Rectal smooth muscle tissue (tissue), 1 donor: ENCODE results near the gene CHCHD6.

ENCODE experiments used
- H3K27ac ChIP-seq: one replicate; pipeline ENCODE4 v1.7.0; 2013; ENCODE audit warnings: low read depth, low read length, inconsistent platforms
- H3K27me3 ChIP-seq: one replicate; pipeline ENCODE4 v1.7.0; 2013; ENCODE audit warnings: low read length; ENCODE audit not compliant: control insufficient read depth, insufficient read depth
- H3K36me3 ChIP-seq: one replicate; pipeline ENCODE4 v1.7.0; 2013; ENCODE audit warnings: low read length; ENCODE audit not compliant: control insufficient read depth, insufficient read depth
- H3K4me1 ChIP-seq: one replicate; pipeline ENCODE4 v1.7.0; 2013; ENCODE audit warnings: low read length; ENCODE audit not compliant: control insufficient read depth, insufficient read depth
- H3K4me3 ChIP-seq: one replicate; pipeline ENCODE4 v1.7.0; 2013; ENCODE audit warnings: low read length
- H3K9ac ChIP-seq: one replicate; pipeline ENCODE4 v1.7.0; 2013; ENCODE audit warnings: low read length

The CHCHD6 gene

DNA sequence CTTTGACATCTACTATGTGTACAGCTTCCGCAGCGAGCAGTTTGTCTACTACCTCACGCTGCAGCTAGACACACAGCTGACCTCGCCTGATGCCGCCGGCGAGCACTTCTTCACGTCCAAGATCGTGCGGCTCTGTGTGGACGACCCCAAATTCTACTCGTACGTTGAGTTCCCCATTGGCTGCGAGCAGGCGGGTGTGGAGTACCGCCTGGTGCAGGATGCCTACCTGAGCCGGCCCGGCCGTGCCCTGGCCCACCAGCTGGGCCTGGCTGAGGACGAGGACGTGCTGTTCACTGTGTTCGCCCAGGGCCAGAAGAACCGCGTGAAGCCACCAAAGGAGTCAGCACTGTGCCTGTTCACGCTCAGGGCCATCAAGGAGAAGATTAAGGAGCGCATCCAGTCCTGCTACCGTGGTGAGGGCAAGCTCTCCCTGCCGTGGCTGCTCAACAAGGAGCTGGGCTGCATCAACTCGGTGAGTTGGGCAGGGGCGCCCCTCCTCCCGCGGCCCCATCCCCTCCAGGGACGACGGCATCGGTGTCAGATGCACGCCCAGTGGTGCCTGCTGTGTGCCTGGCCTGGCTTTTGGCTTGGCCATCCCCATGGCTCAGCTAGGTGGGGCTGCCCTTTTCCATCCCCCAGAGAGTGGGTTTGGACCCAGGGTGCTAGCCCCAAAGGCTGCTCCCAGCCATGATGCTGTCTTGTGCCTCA, 285.4 kb downstream of the CHCHD6 start:
- Histone ChIP-seq H3K9ac (no peak overlapping the region), H3K27ac (no peak overlapping the region), H3K27me3 (no peaks in the 10 kb centered on the region), H3K36me3 (no peaks in the 10 kb centered on the region), H3K4me1 (no peaks in the 10 kb centered on the region), H3K4me3 (no peak overlapping the region)

DNA sequence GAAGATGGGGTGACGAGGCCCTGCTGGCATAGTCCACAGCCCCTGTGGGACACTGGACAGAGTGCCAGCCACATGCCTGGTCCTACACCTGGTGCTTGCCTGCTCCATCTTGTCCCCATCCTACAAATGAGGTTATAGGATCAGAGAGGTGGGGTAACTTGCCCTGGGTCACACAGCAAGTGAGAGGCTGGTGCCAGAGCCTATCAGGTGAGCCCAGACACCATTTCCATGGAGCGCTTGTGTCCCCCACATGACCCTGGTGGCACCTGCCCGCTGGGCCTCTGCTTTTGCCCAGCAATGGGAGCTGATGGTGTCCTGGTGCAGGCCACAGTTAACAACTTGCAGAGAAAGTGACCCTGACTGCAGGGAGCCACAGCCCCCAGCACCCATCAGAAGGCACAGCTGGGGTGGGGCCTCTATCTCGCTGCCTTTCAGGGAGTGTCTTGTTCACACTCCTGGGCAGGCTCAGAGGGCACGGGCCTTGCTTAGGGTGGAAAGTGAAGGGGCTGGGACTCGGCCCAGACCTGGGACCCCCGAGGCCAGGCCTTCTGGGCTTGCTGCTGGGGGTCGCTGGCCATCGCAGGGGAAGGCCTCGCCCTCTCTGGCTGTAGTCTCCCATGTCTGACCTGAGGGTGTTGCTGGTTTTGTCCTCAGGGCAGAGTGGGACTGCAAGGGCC, 286.1 kb downstream of the CHCHD6 start:
- Histone ChIP-seq H3K9ac (no peak overlapping the region), H3K4me3 (no peak overlapping the region), H3K36me3 (no peaks in the 10 kb centered on the region), H3K27me3 (no peaks in the 10 kb centered on the region), H3K27ac (no peak overlapping the region), H3K4me1 (no peaks in the 10 kb centered on the region)

DNA sequence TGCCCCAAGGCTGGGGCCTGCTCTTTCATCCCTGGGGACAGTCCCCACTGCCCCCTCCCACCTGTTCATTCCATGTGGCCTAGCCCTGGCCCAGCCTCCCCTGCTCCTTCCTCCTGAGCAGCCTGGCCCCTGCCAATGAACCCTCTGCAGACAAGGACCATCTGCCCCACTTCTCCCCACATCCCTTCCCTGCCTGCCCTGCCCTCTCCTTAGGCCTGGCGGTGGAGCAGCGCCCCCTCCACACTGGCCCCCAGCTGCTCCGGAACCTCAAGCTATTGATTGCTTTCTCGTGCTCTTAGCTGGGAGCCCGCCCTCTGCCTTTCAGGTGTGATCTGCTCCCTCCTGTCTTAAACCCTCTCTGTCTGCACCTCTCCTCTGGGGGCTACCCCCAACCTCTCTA, 286.9 kb downstream of the CHCHD6 start:
- H3K27me3 ChIP-seq, result no peaks in the 10 kb centered on the region
- H3K4me1 ChIP-seq, result no peaks in the 10 kb centered on the region
- no peak overlapping the region for H3K9ac ChIP-seq
- no peak overlapping the region for H3K27ac ChIP-seq
- no peak overlapping the region for H3K4me3 ChIP-seq
- no peaks in the 10 kb centered on the region for H3K36me3 ChIP-seq

GRCh38 chr3:126991366-126992200, 287.5 kb downstream of the CHCHD6 start:
- no peaks in the 10 kb centered on the region for H3K27me3 ChIP-seq
- H3K36me3 ChIP-seq, result no peaks in the 10 kb centered on the region
- no peak overlapping the region for H3K4me3 ChIP-seq
- no peak overlapping the region for H3K27ac ChIP-seq
- no peak overlapping the region for H3K9ac ChIP-seq
- no peaks in the 10 kb centered on the region for H3K4me1 ChIP-seq

DNA sequence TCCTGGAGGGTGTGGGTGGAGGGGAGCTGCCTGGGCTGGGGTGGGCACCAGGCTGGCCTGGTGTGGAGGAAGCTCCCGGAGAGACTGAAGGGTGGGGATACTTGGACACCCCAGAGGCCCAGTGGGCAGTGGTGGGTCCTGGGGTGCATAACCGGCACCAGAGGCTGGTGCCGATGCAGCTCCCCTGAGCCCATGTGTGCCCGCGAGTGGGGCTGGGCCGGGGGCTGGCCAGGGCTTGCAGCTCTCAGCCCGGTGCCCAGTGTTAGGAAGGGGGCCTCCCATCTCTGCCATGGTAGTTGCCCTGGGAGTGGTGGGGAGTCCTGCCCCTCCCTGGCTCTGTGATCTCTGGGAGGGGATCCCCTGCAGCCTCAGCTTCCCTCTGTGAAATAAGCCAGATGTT, 288.2 kb downstream of the CHCHD6 start:
- Histone ChIP-seq H3K4me1 (no peaks in the 10 kb centered on the region), H3K4me3 (no peak overlapping the region), H3K27me3 (no peaks in the 10 kb centered on the region), H3K36me3 (no peaks in the 10 kb centered on the region), H3K27ac (no peak overlapping the region), H3K9ac (no peak overlapping the region)

GRCh38 chr3:126992776-126993175, 288.7 kb downstream of the CHCHD6 start:
- Histone ChIP-seq H3K36me3 (no peaks in the 10 kb centered on the region), H3K27me3 (no peaks in the 10 kb centered on the region), H3K4me3 (no peak overlapping the region), H3K4me1 (no peaks in the 10 kb centered on the region), H3K9ac (no peak overlapping the region), H3K27ac (no peak overlapping the region)

GRCh38 chr3:126993436-126993835, 289.4 kb downstream of the CHCHD6 start:
- Histone ChIP-seq H3K27ac (no peak overlapping the region), H3K36me3 (no peaks in the 10 kb centered on the region), H3K4me1 (no peaks in the 10 kb centered on the region), H3K4me3 (no peak overlapping the region), H3K27me3 (no peaks in the 10 kb centered on the region), H3K9ac (no peak overlapping the region)

GRCh38 chr3:126994661-126995245, 290.7 kb downstream of the CHCHD6 start:
- H3K4me1 ChIP-seq, result no peaks in the 10 kb centered on the region
- no peaks in the 10 kb centered on the region for H3K27me3 ChIP-seq
- no peak overlapping the region for H3K27ac ChIP-seq
- H3K9ac ChIP-seq, result no peak overlapping the region
- no peaks in the 10 kb centered on the region for H3K36me3 ChIP-seq
- H3K4me3 ChIP-seq, result no peak overlapping the region

DNA sequence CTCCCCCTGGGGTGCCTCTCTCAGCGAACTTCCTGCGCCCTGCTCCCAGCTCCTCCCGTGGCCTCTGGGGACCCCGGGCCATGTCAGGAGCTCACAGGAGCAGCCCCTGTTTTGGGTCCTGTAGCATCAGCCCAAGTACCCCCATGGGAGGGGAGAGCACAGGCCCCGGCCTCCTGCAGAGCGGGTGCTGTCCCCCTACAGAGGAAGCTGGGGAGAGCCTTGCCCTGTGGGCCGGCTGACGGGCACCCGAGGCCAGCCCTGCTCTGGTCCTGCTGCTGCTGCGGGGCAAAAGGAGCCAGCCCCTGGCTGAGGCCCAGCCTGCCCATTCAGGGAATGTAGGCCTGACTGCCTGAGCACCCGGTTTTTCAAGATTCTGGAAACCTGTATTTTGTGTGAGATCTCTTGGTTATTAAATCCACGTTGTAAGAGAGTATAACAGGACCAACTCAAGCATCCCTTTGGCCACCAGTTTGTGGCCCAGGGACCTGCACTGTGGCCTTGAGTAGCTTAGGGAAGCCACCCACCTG, 291.3 kb downstream of the CHCHD6 start:
- peaks cover 2% of the 10 kb centered on the region for H3K36me3 ChIP-seq
- H3K9ac ChIP-seq, result no peak overlapping the region
- no peaks in the 10 kb centered on the region for H3K4me1 ChIP-seq
- no peak overlapping the region for H3K27ac ChIP-seq
- H3K4me3 ChIP-seq, result no peak overlapping the region
- H3K27me3 ChIP-seq, result no peaks in the 10 kb centered on the region

DNA sequence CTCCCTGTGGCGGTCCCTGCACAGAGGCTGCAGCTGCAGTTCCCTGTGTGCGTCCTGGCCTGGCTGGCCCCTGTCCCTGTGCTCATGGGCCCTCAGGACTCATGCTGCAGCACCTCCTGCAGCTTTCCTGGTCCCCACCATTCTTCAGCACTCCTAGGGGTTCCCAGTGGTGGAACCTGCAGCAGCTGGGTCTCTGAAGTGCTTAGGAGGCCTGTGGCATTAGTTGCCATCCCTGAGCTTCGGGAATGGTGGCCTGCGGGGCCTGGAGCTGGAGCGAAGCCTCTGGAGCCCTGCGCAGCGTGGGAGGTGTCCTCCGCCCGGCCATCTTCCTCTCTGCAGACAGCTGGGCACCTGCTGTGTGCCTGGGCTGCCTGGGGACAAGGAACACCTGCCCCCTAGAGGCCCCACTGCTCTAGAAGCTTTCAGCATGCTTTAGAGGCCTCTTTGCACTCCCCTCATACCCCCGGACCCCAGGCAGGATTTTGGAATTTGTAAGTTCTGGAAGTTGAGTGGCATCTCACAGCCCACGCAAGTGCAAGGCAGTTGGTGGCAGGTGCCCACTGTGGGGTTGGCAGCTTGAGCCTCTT, 292.0 kb downstream of the CHCHD6 start:
- no peaks in the 10 kb centered on the region for H3K27me3 ChIP-seq
- H3K9ac ChIP-seq, result no peak overlapping the region
- H3K36me3 ChIP-seq, result peaks cover 2% of the 10 kb centered on the region
- H3K27ac ChIP-seq, result no peak overlapping the region
- no peaks in the 10 kb centered on the region for H3K4me1 ChIP-seq
- H3K4me3 ChIP-seq, result no peak overlapping the region

DNA sequence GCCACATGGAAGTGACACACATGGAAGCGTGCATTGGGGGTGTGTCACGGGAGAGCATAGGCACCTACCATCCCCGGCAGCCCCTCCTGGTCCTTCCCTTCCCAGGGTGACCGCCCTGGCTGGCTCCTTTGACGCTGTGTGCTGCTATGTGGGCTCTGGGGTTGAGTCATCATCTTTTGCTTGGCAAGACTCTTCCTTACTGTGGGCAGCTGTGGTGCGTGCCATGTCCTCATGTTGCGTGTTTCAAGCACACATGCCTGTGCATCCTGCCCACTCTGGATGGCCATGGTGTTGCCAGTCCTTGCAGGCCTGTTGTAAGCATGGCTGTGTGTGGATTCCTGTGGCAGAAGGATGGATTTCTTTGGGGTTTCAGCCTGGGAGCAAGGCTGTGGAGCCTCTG, 292.9 kb downstream of the CHCHD6 start:
- H3K27ac ChIP-seq, result no peak overlapping the region
- peaks cover 3% of the 10 kb centered on the region for H3K4me1 ChIP-seq
- no peaks in the 10 kb centered on the region for H3K27me3 ChIP-seq
- peaks cover 2% of the 10 kb centered on the region for H3K36me3 ChIP-seq
- no peak overlapping the region for H3K4me3 ChIP-seq
- no peak overlapping the region for H3K9ac ChIP-seq
